Stimulated activated CD4-positive, alpha-beta T cell treated with anti-CD3 and anti-CD28 coated beads, TNF-alpha, amount 100 ng/mL, for 1 hour (primary cell): Measurements from ENCODE around the gene RETREG3.
A peak's percentile ranks its signal among the peaks of the same experiment; 100 is the strongest.

ENCODE experiments used
- DNase-seq, 3 donors: peaks; one replicate each; pipeline ENCODE4 v3.0.0-alpha.2; 2020; ENCODE audit warnings: low read depth in 3 of 3, low spot score in 1 of 3

Gene RETREG3

GRCh38 chr17:42613699-42614295 lies 4.6 kb upstream of the RETREG3 start:
- DNase-seq = no peak

GRCh38 chr17:42612013-42612412 lies 2.8 kb upstream of the RETREG3 start:
- DNase-seq = no peak

- peak in 1 of 3 donors; percentile 7 for DNase-seq
These were observed 934 bp upstream of the RETREG3 start for GRCh38 chr17:42609814-42610801.

GRCh38 chr17:42608305-42609181 lies 631 bp downstream of the RETREG3 start:
- DNase-seq = no peak

- no peak for DNase-seq
These were observed 1.4 kb downstream of the RETREG3 start for GRCh38 chr17:42607769-42608168.

- no peak for DNase-seq
These were observed 5.9 kb downstream of the RETREG3 start for GRCh38 chr17:42603318-42603717.

GRCh38 chr17:42598905-42599304 lies 10.3 kb downstream of the RETREG3 start:
- DNase-seq = no peak

- DNase-seq = no peak
These were observed 12.8 kb downstream of the RETREG3 start for GRCh38 chr17:42596386-42596785.

GRCh38 chr17:42591411-42591810 lies 17.8 kb downstream of the RETREG3 start:
- DNase-seq = no peak

GRCh38 chr17:42590886-42591285 lies 18.3 kb downstream of the RETREG3 start:
- no peak for DNase-seq

- no peak for DNase-seq
These were observed 22.5 kb downstream of the RETREG3 start for GRCh38 chr17:42586514-42587230.

GRCh38 chr17:42585353-42585752 lies 23.8 kb downstream of the RETREG3 start:
- DNase-seq = no peak

GRCh38 chr17:42584880-42585279 lies 24.3 kb downstream of the RETREG3 start:
- no peak for DNase-seq

- no peak for DNase-seq
These were observed 27.4 kb downstream of the RETREG3 start for GRCh38 chr17:42581744-42582270.

- no peak for DNase-seq
These were observed 29.2 kb downstream of the RETREG3 start for GRCh38 chr17:42579794-42580551.

- peak in 1 of 3 donors; percentile 65 for DNase-seq
These were observed 30.8 kb downstream of the RETREG3 start for GRCh38 chr17:42578282-42578869.

GRCh38 chr17:42577532-42578281 lies 31.5 kb downstream of the RETREG3 start, which contains the start of gene PSMC3IP:
Gene PSMC3IP (minus strand): TSS chr17:42577729. CDS start chr17:42577686, 43 bp downstream.
- DNase-seq = peak; percentile 78 to 86 (median 80)

GRCh38 chr17:42577140-42577531 lies 32.0 kb downstream of the RETREG3 start:
- DNase-seq = no peak
